ENCODE data around the gene RASSF3. TPM values are rescaled to one million over a fixed set of nuclear protein-coding genes. Genes with fewer than 3 reads are reported as not detected.
"Not testable (repeated sequence)": the region's sequence is repeated elsewhere in the genome, so short reads cannot be mapped to it uniquely, and the experiment has no call there.

The RASSF3 gene
- total RNA-seq, 1 donor from 2014 or later: 43.1 TPM

DNA sequence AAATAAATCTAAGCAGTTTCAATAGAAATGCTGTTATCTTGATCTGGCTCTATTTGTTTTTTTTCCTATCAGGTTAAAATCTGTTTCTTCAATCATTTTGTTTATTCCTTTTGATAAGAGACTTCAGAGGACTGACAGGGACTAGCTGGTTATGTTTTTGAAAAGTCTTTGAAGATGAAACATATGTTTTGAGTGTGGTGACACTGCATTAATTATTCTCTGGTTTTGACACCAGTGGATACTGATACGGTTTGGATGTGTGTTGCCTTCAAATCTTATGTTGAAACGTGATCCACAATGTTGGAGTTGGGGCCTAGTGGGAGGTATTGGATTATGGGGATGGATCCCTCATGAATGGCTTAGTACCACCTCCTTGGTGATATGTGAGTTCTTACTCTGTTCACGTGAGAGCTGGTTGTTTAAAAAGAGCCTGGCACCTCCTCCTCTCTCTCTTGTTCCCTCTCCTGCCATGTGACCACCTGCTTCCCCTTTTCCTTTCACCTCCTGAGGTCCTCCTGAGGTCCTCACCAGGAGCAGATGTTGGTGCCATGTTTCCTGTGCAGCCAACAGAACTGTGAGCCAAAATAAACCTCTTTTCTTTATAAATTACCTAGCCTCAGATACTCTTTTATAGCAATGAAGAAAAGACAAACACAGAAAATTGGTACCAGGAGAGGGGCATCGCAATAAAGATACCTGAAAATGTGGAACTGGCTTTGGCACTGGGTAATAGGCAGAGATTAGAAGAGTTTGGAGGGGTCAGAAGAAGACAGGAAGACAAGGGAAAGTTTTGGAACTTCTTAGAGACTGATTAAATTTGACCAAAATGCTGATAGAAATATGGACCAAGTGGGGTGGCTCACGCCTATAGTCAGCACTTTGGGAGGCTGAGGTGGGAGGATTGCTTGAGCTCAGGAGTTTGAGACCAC is 23.0 kb downstream of the RASSF3 start:
- no peak for DNase-seq
- H3K9me3 Mint-ChIP-seq: peaks cover 14% of the 10 kb centered on the region
- H3K27ac Mint-ChIP-seq: peak overlapping the region; percentile 1
- peaks cover 43% of the 10 kb centered on the region for H3K4me1 Mint-ChIP-seq
- H3K27me3 Mint-ChIP-seq: no peaks in the 10 kb centered on the region
- intact Hi-C loops (cut with micrococcal nuclease): no loop called here
- H3K36me3 Mint-ChIP-seq (ENCODE audit: low read depth): peaks cover 49% of the 10 kb centered on the region
- no peak overlapping the region for H3K4me3 Mint-ChIP-seq

- Mint-ChIP-seq H3K4me1 (peaks cover 48% of the 10 kb centered on the region), H3K27me3 (no peaks in the 10 kb centered on the region), H3K9me3 (peaks cover 14% of the 10 kb centered on the region), H3K27ac (no peak overlapping the region), H3K4me3 (no peak overlapping the region), H3K36me3 (ENCODE audit: low read depth) (peaks cover 51% of the 10 kb centered on the region)
- intact Hi-C loops (cut with micrococcal nuclease): no loop called here
- no peak for DNase-seq
Measured at GRCh38 chr12:64633940-64634337, 23.6 kb downstream of the RASSF3 start.

GRCh38 chr12:64634508-64635092 is 24.3 kb downstream of the RASSF3 start:
- DNase-seq: no peak
- no peaks in the 10 kb centered on the region for H3K27me3 Mint-ChIP-seq
- peaks cover 14% of the 10 kb centered on the region for H3K9me3 Mint-ChIP-seq
- intact Hi-C loops (cut with micrococcal nuclease): no loop called here
- peaks cover 49% of the 10 kb centered on the region for H3K36me3 Mint-ChIP-seq (ENCODE audit: low read depth)
- H3K27ac Mint-ChIP-seq: no peak overlapping the region
- no peak overlapping the region for H3K4me3 Mint-ChIP-seq
- H3K4me1 Mint-ChIP-seq: peaks cover 50% of the 10 kb centered on the region

DNA sequence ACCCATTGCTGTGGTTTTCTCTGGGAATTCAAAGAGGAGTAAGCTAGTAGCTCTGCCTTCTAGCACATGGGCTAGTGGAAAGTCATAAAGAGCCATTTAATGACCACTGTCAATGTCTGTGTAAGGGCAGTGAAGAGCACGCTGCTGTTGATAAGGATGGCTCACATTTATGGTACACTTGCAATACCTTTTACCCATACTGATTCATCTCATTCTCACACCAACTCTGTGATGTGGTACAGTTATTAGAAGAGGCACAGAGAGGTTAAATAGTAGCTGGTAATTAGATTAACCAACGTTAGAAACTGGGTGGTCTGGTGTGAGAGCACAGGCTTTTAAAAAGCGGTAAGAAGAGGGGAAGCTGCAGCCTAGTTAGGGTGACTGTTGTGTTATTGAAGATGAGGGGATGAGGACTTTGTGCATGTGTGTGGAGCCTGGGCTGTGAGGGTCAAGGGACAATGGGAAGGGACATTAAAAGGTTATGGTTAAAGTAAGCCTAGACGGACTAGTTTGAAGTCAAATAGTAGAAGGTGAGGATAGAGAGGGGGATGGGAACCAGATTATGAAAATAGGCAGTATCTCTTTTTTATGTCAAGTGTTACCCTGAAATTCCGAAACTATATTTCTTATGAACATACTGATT is 25.2 kb downstream of the RASSF3 start:
- Mint-ChIP-seq H3K9me3 (peaks cover 14% of the 10 kb centered on the region), H3K36me3 (ENCODE audit: low read depth) (peaks cover 52% of the 10 kb centered on the region), H3K27ac (peak overlapping the region; percentile 19), H3K4me1 (peaks cover 55% of the 10 kb centered on the region), H3K27me3 (no peaks in the 10 kb centered on the region), H3K4me3 (no peak overlapping the region)
- intact Hi-C loops (cut with micrococcal nuclease): no loop called here
- DNase-seq: no peak

- H3K4me1 Mint-ChIP-seq: peaks cover 42% of the 10 kb centered on the region
- intact Hi-C loops (cut with micrococcal nuclease): no loop called here
- peaks cover 39% of the 10 kb centered on the region for H3K36me3 Mint-ChIP-seq (ENCODE audit: low read depth)
- no peaks in the 10 kb centered on the region for H3K27me3 Mint-ChIP-seq
- H3K4me3 Mint-ChIP-seq: no peak overlapping the region
- DNase-seq: no peak
- H3K27ac Mint-ChIP-seq: no peak overlapping the region
- H3K9me3 Mint-ChIP-seq: peaks cover 6% of the 10 kb centered on the region
Measured at GRCh38 chr12:64636856-64637255, 26.6 kb downstream of the RASSF3 start.

- intact Hi-C loops (cut with micrococcal nuclease): no loop called here
- Mint-ChIP-seq H3K27ac (no peak overlapping the region), H3K4me3 (no peak overlapping the region), H3K27me3 (no peaks in the 10 kb centered on the region), H3K9me3 (no peaks in the 10 kb centered on the region), H3K4me1 (peaks cover 35% of the 10 kb centered on the region), H3K36me3 (ENCODE audit: low read depth) (peaks cover 25% of the 10 kb centered on the region)
- DNase-seq: no peak
Measured at GRCh38 chr12:64639466-64639865, 29.2 kb downstream of the RASSF3 start.

DNA sequence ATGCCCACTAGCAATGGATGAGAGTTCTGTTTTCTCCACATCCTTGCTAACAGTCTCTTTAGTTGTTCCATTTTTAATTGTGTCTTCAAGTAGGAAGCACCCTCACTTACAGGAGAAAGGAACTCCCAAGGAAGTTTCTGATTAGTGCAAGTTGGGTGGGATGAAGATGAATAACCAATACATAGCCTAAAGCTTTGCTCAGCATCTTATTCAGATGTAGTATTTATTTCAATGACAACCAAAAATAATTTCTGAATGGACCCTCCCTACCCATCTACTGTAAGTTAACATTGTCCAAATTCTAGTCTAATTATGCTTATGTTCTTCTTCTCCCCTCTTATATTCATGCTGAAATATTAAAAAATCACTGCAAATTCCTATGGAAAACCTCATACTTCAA is 36.0 kb downstream of the RASSF3 start:
- Mint-ChIP-seq H3K4me3 (no peak overlapping the region), H3K36me3 (ENCODE audit: low read depth) (peaks cover 5% of the 10 kb centered on the region), H3K27ac (no peak overlapping the region), H3K9me3 (no peaks in the 10 kb centered on the region), H3K27me3 (no peaks in the 10 kb centered on the region), H3K4me1 (peaks cover 27% of the 10 kb centered on the region)
- intact Hi-C loops (cut with micrococcal nuclease): no loop called here
- no peak for DNase-seq

GRCh38 chr12:64649487-64649886 is 39.2 kb downstream of the RASSF3 start:
- H3K36me3 Mint-ChIP-seq (ENCODE audit: low read depth): no peaks in the 10 kb centered on the region
- no peak overlapping the region for H3K4me3 Mint-ChIP-seq
- DNase-seq: no peak
- no peaks in the 10 kb centered on the region for H3K27me3 Mint-ChIP-seq
- intact Hi-C loops (cut with micrococcal nuclease): no loop called here
- peaks cover 26% of the 10 kb centered on the region for H3K4me1 Mint-ChIP-seq
- H3K9me3 Mint-ChIP-seq: no peaks in the 10 kb centered on the region
- no peak overlapping the region for H3K27ac Mint-ChIP-seq

DNA sequence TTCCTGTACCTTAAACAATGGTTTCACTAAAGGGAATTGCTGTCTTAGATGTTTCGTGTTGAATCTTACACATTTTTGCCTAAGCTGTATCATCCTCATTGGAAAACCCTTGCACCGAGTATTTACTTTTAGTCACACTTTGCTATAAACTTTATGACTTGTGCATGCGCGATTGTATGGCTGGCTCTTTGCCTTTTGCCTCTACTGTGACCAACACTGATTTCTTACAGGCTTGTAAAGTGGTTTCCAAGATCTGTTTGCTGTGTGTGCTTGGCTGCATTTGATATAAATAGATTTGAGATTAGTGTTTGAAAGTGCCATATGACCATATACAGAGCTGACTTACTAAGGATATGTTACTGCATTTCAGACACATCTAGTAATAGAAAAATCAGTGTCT is 40.5 kb downstream of the RASSF3 start:
- no peak overlapping the region for H3K4me3 Mint-ChIP-seq
- H3K36me3 Mint-ChIP-seq (ENCODE audit: low read depth): no peaks in the 10 kb centered on the region
- H3K9me3 Mint-ChIP-seq: no peaks in the 10 kb centered on the region
- H3K4me1 Mint-ChIP-seq: peaks cover 30% of the 10 kb centered on the region
- H3K27ac Mint-ChIP-seq: no peak overlapping the region
- intact Hi-C loops (cut with micrococcal nuclease): no loop called here
- no peaks in the 10 kb centered on the region for H3K27me3 Mint-ChIP-seq
- DNase-seq: no peak

GRCh38 chr12:64652346-64652745 is 42.1 kb downstream of the RASSF3 start:
- no peak overlapping the region for H3K27ac Mint-ChIP-seq
- H3K36me3 Mint-ChIP-seq (ENCODE audit: low read depth): peaks cover 8% of the 10 kb centered on the region
- no peak overlapping the region for H3K4me3 Mint-ChIP-seq
- H3K27me3 Mint-ChIP-seq: no peaks in the 10 kb centered on the region
- intact Hi-C loops (cut with micrococcal nuclease): no loop called here
- H3K4me1 Mint-ChIP-seq: peaks cover 38% of the 10 kb centered on the region
- no peaks in the 10 kb centered on the region for H3K9me3 Mint-ChIP-seq
- no peak for DNase-seq

GRCh38 chr12:64653123-64653522 is 42.8 kb downstream of the RASSF3 start:
- intact Hi-C loops (cut with micrococcal nuclease): no loop called here
- H3K27me3 Mint-ChIP-seq: no peaks in the 10 kb centered on the region
- H3K36me3 Mint-ChIP-seq (ENCODE audit: low read depth): peaks cover 14% of the 10 kb centered on the region
- DNase-seq: no peak
- no peaks in the 10 kb centered on the region for H3K9me3 Mint-ChIP-seq
- H3K27ac Mint-ChIP-seq: peak overlapping the region; percentile 60
- H3K4me1 Mint-ChIP-seq: peaks cover 40% of the 10 kb centered on the region
- H3K4me3 Mint-ChIP-seq: no peak overlapping the region

DNA sequence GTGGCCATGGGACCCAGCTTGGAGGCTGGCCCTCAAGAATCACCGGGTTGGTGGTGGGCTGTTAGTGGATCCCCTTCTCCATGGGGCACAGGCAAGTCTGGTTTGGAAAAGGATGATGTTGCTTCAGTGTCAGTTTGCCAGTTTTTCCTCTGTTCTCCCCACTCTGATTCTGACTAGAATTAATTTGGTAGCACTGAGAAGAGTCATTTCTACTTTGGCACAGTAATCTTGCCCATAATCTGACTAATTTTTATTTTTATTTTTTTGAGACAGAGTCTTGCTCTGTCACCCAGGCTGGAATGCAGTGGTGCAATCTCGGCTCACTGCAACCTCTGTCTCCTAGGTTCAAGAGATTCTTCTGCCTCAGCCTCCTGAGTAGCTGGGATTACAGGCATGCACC is 43.6 kb downstream of the RASSF3 start:
- H3K9me3 Mint-ChIP-seq; H3K27me3 Mint-ChIP-seq; intact Hi-C loops (cut with micrococcal nuclease); H3K27ac Mint-ChIP-seq; H3K4me3 Mint-ChIP-seq; DNase-seq: not testable (repeated sequence)
- Mint-ChIP-seq H3K4me1 (peaks cover 46% of the 10 kb centered on the region), H3K36me3 (ENCODE audit: low read depth) (peaks cover 16% of the 10 kb centered on the region)

- Mint-ChIP-seq H3K4me1 (peaks cover 50% of the 10 kb centered on the region), H3K4me3 (no peak overlapping the region), H3K36me3 (ENCODE audit: low read depth) (peaks cover 16% of the 10 kb centered on the region), H3K9me3 (no peaks in the 10 kb centered on the region), H3K27me3 (no peaks in the 10 kb centered on the region), H3K27ac (no peak overlapping the region)
- intact Hi-C loops (cut with micrococcal nuclease): no loop called here
- DNase-seq: no peak
Measured at GRCh38 chr12:64655141-64655540, 44.8 kb downstream of the RASSF3 start.

DNA sequence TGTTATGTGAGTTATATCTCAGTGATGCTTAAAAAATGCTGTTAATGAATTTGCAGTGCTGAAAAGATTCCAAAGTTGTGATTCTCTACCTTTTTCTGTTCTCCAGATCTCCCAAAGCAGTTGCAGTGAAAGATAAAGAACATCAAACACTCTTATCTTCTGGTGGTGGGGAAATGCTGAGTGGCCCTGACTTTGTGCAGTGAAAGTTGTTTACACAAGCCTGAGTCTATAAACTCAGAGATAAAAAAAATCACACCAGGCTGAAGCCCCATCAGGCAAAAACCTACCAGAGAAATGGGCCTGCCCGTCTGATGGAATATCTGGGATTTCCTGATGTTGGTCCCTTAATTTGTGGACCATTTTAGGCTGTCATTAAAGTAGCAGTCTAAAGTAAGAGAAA is 46.1 kb downstream of the RASSF3 start:
- Mint-ChIP-seq H3K4me3 (no peak overlapping the region), H3K36me3 (ENCODE audit: low read depth) (peaks cover 16% of the 10 kb centered on the region), H3K27ac (no peak overlapping the region), H3K27me3 (no peaks in the 10 kb centered on the region), H3K4me1 (peaks cover 56% of the 10 kb centered on the region), H3K9me3 (no peaks in the 10 kb centered on the region)
- intact Hi-C loops (cut with micrococcal nuclease): no loop called here
- DNase-seq: no peak
